Fibroblast of mammary gland (primary cell): Measurements from ENCODE around the gene GALNT12.

Source experiments
- DNase-seq: peaks from one replicate; pipeline ENCODE4 v3.0.0-alpha.2; 2010; ENCODE audit warnings: low read depth
- H3K4me3 ChIP-seq: 2 replicates; pipeline ENCODE4 v1.5.1; 2011; ENCODE audit warnings: low read depth, mild to moderate bottlenecking, low read length, moderate library complexity; ENCODE audit not compliant: control insufficient read depth
- TF ChIP-seq, protein P1 (sequence below): conservative IDR thresholded peaks from 2 replicates; pipeline ENCODE4 v1.5.1; 2011; ENCODE audit warnings: low read depth, low read length, inconsistent platforms; ENCODE audit not compliant: control insufficient read depth, insufficient read depth

Gene GALNT12, protein sequence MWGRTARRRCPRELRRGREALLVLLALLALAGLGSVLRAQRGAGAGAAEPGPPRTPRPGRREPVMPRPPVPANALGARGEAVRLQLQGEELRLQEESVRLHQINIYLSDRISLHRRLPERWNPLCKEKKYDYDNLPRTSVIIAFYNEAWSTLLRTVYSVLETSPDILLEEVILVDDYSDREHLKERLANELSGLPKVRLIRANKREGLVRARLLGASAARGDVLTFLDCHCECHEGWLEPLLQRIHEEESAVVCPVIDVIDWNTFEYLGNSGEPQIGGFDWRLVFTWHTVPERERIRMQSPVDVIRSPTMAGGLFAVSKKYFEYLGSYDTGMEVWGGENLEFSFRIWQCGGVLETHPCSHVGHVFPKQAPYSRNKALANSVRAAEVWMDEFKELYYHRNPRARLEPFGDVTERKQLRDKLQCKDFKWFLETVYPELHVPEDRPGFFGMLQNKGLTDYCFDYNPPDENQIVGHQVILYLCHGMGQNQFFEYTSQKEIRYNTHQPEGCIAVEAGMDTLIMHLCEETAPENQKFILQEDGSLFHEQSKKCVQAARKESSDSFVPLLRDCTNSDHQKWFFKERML

DNA sequence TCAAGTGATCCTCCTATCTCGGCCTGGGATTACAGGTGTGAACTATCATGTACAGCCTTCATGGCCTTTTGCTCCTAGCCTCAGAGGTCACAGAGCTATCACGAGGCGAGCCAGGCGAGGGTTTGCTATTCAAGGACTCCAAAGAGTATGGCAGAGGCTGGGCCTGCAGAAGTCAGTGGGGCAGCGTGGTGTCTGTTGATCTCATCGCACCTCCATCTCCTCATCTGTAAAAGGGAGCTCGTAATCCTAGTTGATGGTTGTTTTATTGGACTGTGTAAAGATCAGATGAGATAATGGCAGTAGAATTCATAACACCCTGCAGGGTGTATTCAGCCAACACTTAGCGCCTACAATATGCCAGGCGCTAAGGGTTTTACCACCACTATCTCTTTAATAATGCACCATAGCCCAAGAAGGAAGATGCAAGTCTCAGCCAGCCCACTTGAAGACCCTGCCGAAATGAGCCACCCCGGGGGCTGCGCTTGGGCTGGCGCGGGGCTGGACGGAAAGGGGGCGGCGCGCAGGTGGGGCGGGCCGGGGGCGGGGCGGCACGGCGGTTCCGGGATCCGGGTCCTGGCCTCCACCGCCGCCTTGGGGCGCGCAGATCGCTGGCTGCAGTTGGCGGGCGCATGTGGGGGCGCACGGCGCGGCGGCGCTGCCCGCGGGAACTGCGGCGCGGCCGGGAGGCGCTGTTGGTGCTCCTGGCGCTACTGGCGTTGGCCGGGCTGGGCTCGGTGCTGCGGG lies at the start of gene GALNT12:
TSS of gene GALNT12 (plus strand) at position 601 of the 744 bp plus-strand sequence. CDS start at position 630, 29 bp downstream.
- TF ChIP-seq, protein P1, sequence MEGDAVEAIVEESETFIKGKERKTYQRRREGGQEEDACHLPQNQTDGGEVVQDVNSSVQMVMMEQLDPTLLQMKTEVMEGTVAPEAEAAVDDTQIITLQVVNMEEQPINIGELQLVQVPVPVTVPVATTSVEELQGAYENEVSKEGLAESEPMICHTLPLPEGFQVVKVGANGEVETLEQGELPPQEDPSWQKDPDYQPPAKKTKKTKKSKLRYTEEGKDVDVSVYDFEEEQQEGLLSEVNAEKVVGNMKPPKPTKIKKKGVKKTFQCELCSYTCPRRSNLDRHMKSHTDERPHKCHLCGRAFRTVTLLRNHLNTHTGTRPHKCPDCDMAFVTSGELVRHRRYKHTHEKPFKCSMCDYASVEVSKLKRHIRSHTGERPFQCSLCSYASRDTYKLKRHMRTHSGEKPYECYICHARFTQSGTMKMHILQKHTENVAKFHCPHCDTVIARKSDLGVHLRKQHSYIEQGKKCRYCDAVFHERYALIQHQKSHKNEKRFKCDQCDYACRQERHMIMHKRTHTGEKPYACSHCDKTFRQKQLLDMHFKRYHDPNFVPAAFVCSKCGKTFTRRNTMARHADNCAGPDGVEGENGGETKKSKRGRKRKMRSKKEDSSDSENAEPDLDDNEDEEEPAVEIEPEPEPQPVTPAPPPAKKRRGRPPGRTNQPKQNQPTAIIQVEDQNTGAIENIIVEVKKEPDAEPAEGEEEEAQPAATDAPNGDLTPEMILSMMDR, result no peak
- DNase-seq, result no peak
- H3K4me3 ChIP-seq, result peak within 1 kb of the TSS; percentile 61

DNA sequence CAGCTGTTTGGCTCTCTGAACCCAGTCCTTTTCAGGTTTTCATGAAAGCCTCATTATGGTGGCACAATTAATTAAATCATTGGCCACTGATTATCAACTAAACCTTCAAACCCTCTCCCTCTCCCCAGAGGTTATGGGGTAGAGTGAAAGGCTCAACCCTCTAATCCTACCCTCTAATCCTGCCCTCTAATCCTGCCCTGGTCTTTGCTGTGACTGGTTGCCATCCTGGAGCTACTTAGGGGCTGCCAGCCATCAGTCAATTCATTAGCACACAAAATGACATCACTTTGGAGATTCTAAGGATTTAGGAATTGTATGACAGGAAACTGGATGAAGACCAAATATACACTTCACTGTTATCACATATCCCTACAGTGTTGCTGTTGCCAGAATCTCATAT lies 47.2 kb upstream of the GALNT12 start:
- no peak overlapping the region for H3K4me3 ChIP-seq
- no peak for DNase-seq
- TF ChIP-seq, protein P1, result no peak

DNA sequence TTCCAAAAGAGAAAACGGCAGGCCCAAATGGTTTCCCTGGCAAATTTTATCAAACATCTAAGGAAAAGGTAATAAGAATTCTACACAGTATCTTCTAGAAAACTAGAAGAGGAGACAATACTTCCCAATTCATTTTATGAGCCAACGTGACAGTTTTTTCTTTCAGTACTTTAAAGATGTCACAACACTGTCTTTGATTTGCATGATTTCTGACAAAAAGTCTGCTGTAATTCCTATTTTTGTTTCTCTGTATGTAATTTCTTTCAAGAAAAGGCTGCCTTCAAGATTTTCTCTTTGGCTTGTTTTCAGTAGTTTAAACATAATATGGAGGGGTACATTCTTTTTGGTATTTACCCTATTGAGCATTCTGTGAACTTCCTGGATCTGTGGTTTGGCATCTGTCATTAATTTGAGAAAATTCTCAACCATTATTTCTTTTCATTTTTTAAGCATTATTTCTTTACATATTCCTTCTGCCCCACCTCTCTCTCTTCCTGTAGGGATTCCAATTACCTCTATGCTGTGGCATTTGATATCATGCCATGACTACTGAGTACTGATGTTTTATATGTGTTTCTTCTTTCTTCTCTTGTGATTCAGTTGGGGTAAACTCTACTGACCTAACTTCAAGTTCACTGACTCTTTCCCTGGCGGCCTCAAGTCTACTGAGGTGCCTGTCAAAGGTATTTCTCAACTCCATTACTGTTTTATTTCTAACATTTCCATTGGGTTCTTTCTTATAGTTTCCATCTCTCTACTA lies 43.3 kb upstream of the GALNT12 start:
- peak; percentile 21 for DNase-seq
- TF ChIP-seq, protein P1, result no peak

DNA sequence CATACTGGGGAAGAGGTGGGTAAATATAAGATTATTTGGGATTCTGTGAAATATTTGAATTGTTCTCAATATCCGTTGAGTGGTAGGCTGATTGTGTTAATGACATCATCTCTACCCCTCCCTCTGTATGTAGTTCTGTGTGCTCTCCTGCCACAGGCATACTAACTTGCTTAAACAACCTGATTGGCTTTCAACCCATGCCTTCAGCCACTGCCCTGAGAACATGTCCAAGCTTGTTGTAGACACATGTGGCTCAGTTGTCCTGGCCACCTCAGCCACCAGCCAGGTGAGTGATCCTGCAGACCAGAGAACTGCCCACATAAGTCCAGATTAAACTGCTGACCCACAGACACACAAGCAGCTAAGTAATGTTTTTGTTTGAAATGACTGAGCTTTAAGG lies 42.2 kb upstream of the GALNT12 start:
- DNase-seq, result no peak
- H3K4me3 ChIP-seq, result no peak overlapping the region
- TF ChIP-seq, protein P1, result no peak

More for the DNA sequence above, 43.3 kb upstream of the GALNT12 start:
- H3K4me3 ChIP-seq, result no peak overlapping the region

DNA sequence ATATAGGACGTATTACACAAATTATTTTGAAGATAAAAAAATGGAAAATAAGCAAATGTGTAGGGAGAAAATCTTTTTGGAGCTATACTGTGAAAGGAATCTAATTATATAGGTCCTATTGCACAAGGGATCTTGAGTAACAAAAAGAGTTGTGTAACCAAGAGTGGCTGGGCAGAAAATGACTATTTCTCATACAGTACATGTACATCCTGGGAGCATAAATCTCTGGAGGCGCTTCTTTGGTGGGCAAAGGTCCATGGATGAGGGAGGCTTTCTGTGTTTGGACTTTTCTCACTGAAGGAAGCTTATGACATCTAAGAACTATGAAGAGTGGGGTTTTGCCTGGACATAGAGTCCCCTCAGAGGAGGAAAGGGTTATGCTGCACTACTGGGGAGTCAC lies 40.9 kb upstream of the GALNT12 start:
- TF ChIP-seq, protein P1, result no peak
- peak; percentile 55 for DNase-seq

DNA sequence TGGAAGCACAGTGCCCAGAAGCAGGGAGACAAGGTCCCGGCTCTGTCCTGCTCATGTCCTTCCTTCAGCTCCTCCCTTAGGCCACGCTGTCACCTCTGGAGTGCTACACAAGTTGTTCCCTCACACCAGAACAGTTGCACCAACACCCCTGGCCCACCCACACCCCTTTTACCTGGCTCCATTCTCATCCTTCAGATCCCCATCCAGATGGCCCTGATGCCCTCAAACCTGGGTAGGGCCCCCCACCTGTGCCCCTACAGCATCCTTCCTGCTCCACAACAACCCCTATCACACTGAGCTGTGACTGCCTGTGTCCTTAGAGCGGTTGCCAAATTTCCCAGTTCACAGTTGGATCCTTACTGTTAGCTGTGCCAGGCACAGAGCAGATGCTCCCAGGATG lies 40.3 kb upstream of the GALNT12 start:
- TF ChIP-seq, protein P1, result no peak
- H3K4me3 ChIP-seq, result no peak overlapping the region
- no peak for DNase-seq

More for the DNA sequence above, 40.9 kb upstream of the GALNT12 start:
- H3K4me3 ChIP-seq, result no peak overlapping the region
